Activated CD8-positive, alpha-beta memory T cell treated with anti-CD3 and anti-CD28 coated beads, Interleukin-2, amount 10 ng/mL, durations not matched to agents 7 days and 5 days (primary cell): ENCODE measurements around the gene CYP11A1. TPM values are rescaled to one million over a fixed set of nuclear protein-coding genes. Genes with fewer than 3 reads are reported as not detected.
A peak's percentile ranks its signal among the peaks of the same experiment; 100 is the strongest.

ENCODE experiments used
- ATAC-seq: fragments of 150-1000 bp; cut with Tn5 transposase; one replicate; pipeline ENCODE4 v1.10.0; 2021; ENCODE audit warnings: moderate library complexity
- CTCF ChIA-PET: fragments of 350-600 bp; sonication (Branson Sonifier 250); formaldehyde crosslinking; loops from one replicate; lab custom pipeline; 2021; ENCODE audit warnings: antibody characterized with exemption; lab: Charles Lee
- DNase-seq: peaks from one replicate; pipeline ENCODE4 v3.0.0-alpha.2; 2020
- H3K27ac Mint-ChIP-seq: one replicate; pipeline ENCODE4 v1.8.0; 2021; ENCODE audit warnings: mild to moderate bottlenecking, mixed read lengths
- H3K27me3 Mint-ChIP-seq: one replicate; pipeline ENCODE4 v1.8.0; 2021; ENCODE audit warnings: mixed read lengths
- H3K36me3 Mint-ChIP-seq: one replicate; pipeline ENCODE4 v1.8.0; 2021; ENCODE audit warnings: mild to moderate bottlenecking, mixed read lengths
- H3K4me1 Mint-ChIP-seq: one replicate; pipeline ENCODE4 v1.8.0; 2021; ENCODE audit warnings: mixed read lengths
- H3K4me3 Mint-ChIP-seq: one replicate; pipeline ENCODE4 v1.8.0; 2021; ENCODE audit warnings: mild to moderate bottlenecking, moderate library complexity, mixed read lengths
- H3K9me3 Mint-ChIP-seq: one replicate; pipeline ENCODE4 v1.8.0; 2022; ENCODE audit warnings: low read depth, mixed read lengths
- total RNA-seq, 2 experiments: library from RNA; stranded (reverse); gene quantifications; one replicate each; pipeline ENCODE4 v1.2.3, GENCODE V29; 2021

CYP11A1 gene
- total RNA-seq, 2 experiments from 2014 or later: 0.55 TPM; not detected in 1

DNA sequence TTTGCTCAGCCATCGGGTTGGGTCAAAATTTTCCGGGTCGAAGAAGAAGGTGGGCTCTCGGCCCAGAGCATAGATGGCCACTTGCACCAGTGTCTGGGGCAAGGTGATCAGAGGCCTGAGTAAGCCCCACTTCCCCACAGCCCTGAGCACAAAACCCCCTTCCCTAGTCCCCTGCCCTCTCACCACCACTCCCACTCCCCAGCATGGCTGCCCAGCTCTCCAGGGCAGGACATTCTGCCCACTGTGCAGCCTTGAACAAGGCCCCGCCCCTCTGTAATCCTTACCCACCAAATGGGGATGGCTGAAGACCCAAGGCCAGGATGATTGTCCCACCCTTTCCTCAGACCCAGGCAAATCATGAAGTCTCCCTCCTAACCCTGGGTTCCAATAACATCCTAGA lies 28.8 kb downstream of the CYP11A1 start:
- Mint-ChIP-seq H3K36me3 (no peaks in the 10 kb centered on the region), H3K27ac (no peak overlapping the region), H3K27me3 (no peaks in the 10 kb centered on the region), H3K4me1 (no peaks in the 10 kb centered on the region), H3K9me3 (no peaks in the 10 kb centered on the region), H3K4me3 (no peak overlapping the region)
- no peak for ATAC-seq
- CTCF ChIA-PET: interaction anchor here (1.2 kb wide), 1 partner anchor 18 kb away, joined by 4 read pairs; no protein-coding TSS in a partner anchor
- DNase-seq: no peak

DNA sequence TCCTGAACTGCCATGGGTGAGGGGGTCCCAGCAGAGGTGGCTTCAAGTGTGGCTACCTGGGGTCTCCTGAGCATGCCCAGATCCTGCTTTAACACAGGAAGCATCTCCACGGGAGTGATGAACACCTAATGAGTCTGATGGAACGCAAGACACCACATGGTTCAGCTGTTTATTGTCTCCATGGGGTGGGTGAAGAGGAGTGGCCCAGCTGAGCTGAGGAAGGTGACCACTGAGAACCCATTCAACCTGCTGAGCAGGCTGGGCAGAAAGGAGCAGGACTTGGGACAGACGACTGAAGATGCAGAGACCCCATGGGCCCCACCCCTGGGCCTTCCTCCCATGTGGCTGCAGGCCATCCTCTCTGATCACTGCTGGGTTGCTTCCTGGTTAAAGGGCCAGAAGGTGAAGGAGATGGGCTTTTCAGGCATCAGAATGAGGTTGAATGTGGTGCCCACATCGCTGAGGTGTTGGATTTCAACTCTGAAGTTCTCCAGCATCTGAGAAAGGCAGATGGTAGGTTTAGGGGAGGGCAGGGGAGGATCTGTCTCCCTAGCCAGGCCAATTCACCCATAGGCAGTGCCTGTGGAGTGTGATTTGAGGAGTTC lies 29.7 kb downstream of the CYP11A1 start:
- ATAC-seq: no peak
- DNase-seq: no peak
- H3K36me3 Mint-ChIP-seq: no peaks in the 10 kb centered on the region
- no peaks in the 10 kb centered on the region for H3K9me3 Mint-ChIP-seq
- no peaks in the 10 kb centered on the region for H3K4me1 Mint-ChIP-seq
- H3K4me3 Mint-ChIP-seq: no peak overlapping the region
- no peaks in the 10 kb centered on the region for H3K27me3 Mint-ChIP-seq
- no peak overlapping the region for H3K27ac Mint-ChIP-seq
- CTCF ChIA-PET: interaction anchor here (1.2 kb wide), 1 partner anchor 17 kb away, joined by 4 read pairs; no protein-coding TSS in a partner anchor

DNA sequence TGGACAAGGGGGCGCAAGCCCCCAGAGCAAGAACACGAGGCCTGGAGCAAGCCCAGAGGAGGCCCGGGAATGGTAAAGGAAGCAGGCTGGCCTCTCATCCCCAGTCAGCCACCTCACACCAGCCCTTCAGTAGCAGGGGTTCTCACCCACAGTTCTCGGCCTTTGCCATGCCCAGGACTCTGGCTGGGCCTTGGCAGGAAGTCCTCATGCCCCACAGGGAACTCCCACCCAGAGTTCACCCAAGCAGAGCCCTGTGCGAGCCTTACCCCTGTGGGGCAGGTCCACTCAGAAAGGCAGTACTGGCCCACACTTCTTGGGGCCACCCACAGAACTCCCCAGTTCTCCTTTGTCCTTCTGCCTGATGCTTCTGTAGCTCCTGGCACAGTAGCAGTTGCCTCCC lies 30.3 kb downstream of the CYP11A1 start:
- DNase-seq: no peak
- Mint-ChIP-seq H3K36me3 (no peaks in the 10 kb centered on the region), H3K27me3 (no peaks in the 10 kb centered on the region), H3K27ac (no peak overlapping the region), H3K9me3 (no peaks in the 10 kb centered on the region), H3K4me3 (no peak overlapping the region), H3K4me1 (no peaks in the 10 kb centered on the region)
- no peak for ATAC-seq
- CTCF ChIA-PET: interaction anchor here (1.2 kb wide), 1 partner anchor 16 kb away, joined by 4 read pairs; no protein-coding TSS in a partner anchor

DNA sequence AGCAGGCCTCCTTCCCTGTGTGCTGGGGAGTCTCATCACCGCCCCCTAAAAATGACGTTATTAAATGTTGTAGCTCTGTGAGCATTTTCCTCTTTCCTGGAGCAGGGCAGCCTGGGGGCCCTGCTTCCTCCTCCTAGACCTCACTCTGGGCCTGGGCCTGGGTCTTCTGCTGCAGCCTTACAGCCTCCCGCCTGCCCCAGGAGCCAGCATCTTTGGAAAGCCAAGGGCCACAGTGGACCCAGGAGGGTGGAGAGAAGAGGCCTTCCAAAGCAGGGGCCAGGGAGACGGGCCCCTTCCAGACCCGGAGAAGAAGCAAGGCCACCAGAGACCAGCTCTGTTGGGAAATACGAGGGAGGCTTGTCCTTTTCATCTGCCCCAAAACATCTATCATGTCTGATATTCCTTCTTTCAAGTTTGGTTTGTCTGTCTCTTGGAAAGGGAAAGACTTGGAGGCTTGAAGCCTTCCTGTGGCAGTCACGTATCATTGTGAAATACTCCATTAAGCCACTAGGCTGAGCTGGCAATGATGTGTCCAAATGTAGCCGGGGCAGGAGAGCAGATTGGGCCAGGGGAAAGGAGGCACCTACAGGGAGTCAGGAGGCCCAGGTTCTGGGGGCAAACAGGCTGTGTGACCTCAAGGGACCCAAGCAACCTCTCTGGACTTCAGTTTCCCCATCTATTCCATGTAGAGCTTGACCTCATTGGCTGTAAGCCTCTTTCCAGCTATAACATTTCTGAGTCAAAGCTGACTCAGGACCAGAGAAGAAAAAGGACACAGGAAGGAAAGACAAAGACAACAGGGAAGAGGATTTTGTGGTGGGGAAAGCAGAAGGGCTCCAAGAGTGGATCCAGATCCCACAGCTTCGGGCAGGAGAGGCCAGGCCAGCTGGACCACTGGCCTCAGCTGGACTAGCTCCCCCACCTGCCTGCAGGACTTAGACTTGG lies 31.1 kb downstream of the CYP11A1 start:
- DNase-seq: no peak
- Mint-ChIP-seq H3K9me3 (no peaks in the 10 kb centered on the region), H3K36me3 (no peaks in the 10 kb centered on the region), H3K4me3 (no peak overlapping the region), H3K27ac (no peak overlapping the region), H3K4me1 (no peaks in the 10 kb centered on the region), H3K27me3 (no peaks in the 10 kb centered on the region)
- ATAC-seq: no peak
- CTCF ChIA-PET: interaction anchor here (1.1 kb wide), 1 partner anchor 14 kb away, joined by 4 read pairs; no protein-coding TSS in a partner anchor

DNA sequence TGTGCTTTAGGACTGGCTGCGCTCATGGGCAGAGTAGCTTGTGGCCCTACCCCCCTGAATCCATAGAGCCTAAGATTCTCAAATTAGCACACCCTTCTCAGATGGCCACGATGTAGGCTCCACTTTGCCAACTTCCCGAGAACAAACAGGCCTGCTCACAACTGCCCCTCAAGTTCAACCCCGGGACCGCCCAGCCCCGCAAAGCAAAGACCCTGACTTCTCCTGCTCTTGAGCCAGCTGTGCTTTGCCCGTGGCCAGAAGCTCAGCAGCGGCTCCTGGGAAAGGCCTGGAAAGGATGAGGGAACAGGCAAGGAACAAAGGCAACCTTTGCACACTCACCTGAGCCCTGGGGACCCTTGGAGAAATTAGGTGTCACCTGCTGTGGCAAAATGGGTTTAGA lies 32.0 kb downstream of the CYP11A1 start:
- CTCF ChIA-PET: no interaction called here
- H3K4me3 Mint-ChIP-seq: no peak overlapping the region
- H3K4me1 Mint-ChIP-seq: no peaks in the 10 kb centered on the region
- H3K27me3 Mint-ChIP-seq: no peaks in the 10 kb centered on the region
- ATAC-seq (no peak), DNase-seq (no peak)
- H3K36me3 Mint-ChIP-seq: no peaks in the 10 kb centered on the region
- H3K27ac Mint-ChIP-seq: no peak overlapping the region
- H3K9me3 Mint-ChIP-seq: no peaks in the 10 kb centered on the region

DNA sequence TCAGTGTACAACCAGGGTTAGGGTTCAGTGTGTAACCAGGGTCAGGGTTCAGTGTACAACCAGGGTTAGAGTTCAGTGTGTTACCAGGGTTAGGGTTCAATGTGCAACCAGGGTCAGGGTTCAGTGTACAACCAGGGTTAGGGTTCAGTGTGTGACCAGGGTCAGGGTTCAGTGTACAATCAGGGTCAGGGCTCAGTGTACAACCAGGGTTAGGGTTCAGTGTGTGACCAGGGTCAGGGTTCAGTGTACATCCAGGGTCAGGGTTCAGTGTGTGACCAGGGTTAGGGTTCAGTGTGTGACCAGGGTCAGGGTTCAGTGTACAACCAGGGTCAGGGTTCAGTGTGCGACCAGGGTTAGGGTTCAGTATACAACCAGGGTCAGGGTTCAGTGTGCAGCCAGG lies 33.3 kb downstream of the CYP11A1 start:
- no peak for ATAC-seq

DNA sequence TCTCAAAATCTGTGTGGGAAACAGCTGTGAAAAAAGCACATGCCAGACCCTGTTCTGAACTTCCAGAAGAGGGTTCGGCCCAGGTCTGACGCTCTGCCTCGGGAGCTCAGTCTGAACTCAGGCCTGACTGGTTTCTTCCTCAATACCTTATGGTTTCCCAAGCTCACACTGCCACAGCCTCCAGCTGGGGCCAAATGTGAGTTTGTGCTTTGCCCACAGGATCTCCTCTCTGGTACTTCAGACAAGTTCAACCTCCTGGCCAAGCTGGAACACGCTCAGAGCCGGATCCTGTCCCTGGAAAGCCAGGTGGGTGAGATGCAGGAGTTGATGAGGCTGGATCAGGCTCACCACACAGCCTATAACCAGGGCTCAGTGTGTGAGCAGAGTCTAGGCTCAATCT lies 33.8 kb downstream of the CYP11A1 start:
- H3K36me3 Mint-ChIP-seq: no peaks in the 10 kb centered on the region
- H3K27me3 Mint-ChIP-seq: peaks cover 2% of the 10 kb centered on the region
- ATAC-seq: no peak
- CTCF ChIA-PET: no interaction called here
- H3K27ac Mint-ChIP-seq: no peak overlapping the region
- H3K9me3 Mint-ChIP-seq: no peaks in the 10 kb centered on the region
- no peak for DNase-seq
- peaks cover 6% of the 10 kb centered on the region for H3K4me1 Mint-ChIP-seq
- H3K4me3 Mint-ChIP-seq: no peak overlapping the region

More for the DNA sequence above, 33.3 kb downstream of the CYP11A1 start:
- Mint-ChIP-seq H3K36me3 (no peaks in the 10 kb centered on the region), H3K27me3 (peaks cover 2% of the 10 kb centered on the region), H3K4me1 (peaks cover 2% of the 10 kb centered on the region), H3K9me3 (no peaks in the 10 kb centered on the region), H3K4me3 (no peak overlapping the region), H3K27ac (no peak overlapping the region)
- no peak for DNase-seq
- CTCF ChIA-PET: no interaction called here

DNA sequence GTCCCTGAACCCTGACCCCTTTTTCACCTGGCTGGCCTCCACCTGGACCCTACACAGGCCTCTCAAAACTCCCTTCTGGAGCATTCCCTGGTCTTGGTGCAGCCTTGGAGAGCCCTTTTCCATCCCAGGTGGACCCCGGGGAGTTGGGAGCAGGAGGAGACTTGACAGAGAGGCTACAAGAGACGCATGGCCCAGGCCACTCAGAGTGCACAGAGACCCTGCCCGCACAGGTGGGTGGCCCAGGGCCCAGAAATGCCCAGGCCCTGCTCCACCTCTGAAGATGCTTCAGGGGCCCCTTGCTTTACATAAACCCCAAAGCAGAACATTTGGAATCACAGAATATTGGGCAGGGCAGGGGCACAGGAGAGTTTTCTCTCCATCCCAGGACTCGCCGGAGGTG lies 34.4 kb downstream of the CYP11A1 start:
- peaks cover 11% of the 10 kb centered on the region for H3K4me1 Mint-ChIP-seq
- no peaks in the 10 kb centered on the region for H3K9me3 Mint-ChIP-seq
- H3K4me3 Mint-ChIP-seq: no peak overlapping the region
- DNase-seq (no peak), ATAC-seq (no peak)
- no peaks in the 10 kb centered on the region for H3K36me3 Mint-ChIP-seq
- H3K27me3 Mint-ChIP-seq: peaks cover 2% of the 10 kb centered on the region
- CTCF ChIA-PET: no interaction called here
- no peak overlapping the region for H3K27ac Mint-ChIP-seq

DNA sequence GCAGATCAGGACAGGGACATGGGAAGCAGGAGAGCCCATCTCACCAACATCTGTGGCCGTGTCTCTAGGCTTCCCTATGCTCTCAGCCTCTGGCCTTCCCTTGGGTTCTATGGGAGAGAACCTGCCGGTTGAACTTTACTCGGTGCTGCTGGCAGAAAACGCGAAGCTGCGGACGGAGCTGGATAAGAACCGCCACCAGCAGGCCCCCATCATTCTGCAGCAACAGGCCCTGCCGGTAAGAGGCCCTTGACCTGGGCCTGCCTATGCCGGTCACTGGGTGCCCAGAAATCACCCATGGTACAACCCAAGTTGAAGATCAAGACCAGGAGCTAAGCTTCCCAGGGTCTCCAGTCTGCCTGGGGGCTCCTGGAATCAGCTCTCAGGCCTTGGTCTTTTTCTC lies 34.8 kb downstream of the CYP11A1 start:
- no peaks in the 10 kb centered on the region for H3K9me3 Mint-ChIP-seq
- CTCF ChIA-PET: no interaction called here
- H3K36me3 Mint-ChIP-seq: no peaks in the 10 kb centered on the region
- no peak overlapping the region for H3K4me3 Mint-ChIP-seq
- H3K27me3 Mint-ChIP-seq: peaks cover 2% of the 10 kb centered on the region
- H3K27ac Mint-ChIP-seq: no peak overlapping the region
- DNase-seq: no peak
- ATAC-seq: no peak
- H3K4me1 Mint-ChIP-seq: peaks cover 16% of the 10 kb centered on the region

DNA sequence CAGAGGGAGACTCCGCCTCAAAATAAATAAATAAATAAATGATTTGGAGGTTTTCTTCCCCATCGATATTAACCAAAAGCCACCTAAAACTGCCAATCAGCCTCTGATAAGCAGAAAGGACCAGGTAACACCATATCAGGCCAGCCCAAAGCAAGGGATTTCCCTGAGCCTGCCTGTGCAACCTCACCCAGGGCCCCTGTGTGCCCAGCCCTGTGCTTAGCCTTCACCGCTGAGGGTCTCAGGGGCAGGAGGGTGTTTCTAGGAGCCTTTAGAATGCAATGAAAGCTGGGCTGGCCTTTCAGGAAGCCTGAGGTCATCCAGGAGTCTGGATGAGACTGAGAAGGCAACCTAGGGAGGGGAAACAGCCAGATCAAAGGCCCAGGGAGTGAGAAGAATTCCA lies 35.4 kb downstream of the CYP11A1 start:
- Mint-ChIP-seq H3K36me3 (no peaks in the 10 kb centered on the region), H3K9me3 (no peaks in the 10 kb centered on the region), H3K4me3 (no peak overlapping the region), H3K4me1 (peaks cover 19% of the 10 kb centered on the region), H3K27me3 (peaks cover 2% of the 10 kb centered on the region), H3K27ac (no peak overlapping the region)
- ATAC-seq (no peak), DNase-seq (no peak)
- CTCF ChIA-PET: interaction anchor here (2.1 kb wide), 1 partner anchor 10 kb away, joined by 9 read pairs; no protein-coding TSS in a partner anchor

DNA sequence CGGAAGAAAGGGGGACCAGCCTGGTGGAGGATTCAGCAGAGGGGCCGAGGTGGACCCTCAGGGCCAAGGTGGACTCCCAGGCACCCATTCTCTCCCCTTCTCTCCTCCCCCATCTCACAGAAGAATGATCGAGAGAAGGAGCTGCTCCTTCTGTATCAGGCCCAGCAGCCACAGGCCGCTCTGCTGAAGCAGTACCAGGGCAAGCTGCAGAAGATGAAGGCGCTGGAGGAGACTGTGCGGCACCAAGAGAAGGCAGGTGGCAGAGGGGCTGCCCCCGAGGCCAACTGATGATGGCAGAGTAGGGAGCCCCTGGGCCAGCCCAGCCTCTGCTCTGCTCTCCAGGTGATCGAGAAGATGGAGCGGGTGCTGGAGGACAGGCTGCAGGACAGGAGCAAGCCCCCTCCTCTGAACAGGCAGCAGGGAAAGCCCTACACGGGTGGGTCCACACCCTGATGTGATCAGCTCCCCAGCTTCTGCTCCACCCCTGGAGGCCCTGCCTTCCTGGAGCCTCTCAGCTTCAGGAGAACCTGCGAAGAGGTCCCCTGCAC lies 36.5 kb downstream of the CYP11A1 start:
- Mint-ChIP-seq H3K4me1 (peaks cover 19% of the 10 kb centered on the region), H3K27me3 (peaks cover 2% of the 10 kb centered on the region), H3K4me3 (no peak overlapping the region), H3K36me3 (no peaks in the 10 kb centered on the region), H3K9me3 (no peaks in the 10 kb centered on the region), H3K27ac (no peak overlapping the region)
- DNase-seq (no peak), ATAC-seq (no peak)
- CTCF ChIA-PET: interaction anchor here (2.1 kb wide), 1 partner anchor 9 kb away, joined by 9 read pairs; no protein-coding TSS in a partner anchor

DNA sequence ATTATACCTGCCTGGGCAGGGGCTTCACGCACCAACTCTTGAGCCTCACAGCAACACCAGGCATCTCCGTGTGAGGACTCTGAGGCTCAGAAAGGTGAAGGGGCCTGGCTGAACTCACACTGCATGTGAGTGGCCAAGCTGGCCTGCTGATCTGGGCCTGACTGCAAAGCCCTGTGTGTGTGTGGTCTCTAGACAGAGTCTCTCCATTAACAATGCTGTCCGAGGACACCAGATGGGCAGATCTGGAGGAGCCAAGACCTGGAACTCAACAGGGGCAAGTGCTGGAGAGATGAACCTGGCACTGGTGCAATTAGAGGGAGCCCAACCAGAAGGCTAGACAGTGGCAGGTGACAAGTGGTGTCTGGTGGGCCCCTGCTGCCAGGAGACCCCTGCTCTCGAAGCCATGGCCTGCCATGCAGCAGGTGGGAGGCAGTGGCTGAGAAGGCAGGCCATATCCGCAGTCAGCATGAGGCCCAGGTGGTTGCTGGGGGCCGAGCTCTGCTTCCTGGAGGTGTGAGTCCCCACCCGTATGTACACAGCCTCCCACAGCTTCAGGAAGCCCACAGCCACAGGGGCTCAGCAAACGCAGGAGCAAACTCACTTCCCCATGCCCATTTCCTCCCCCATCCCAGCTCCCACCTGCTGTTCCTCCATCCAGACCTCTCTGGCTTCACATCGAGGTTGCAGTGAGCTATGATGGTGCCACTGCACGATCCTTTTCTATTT lies 39.0 kb downstream of the CYP11A1 start:
- ATAC-seq: peak; percentile 50
- peak; percentile 51 for DNase-seq
- Mint-ChIP-seq H3K27ac (peak overlapping the region; percentile 70), H3K9me3 (no peaks in the 10 kb centered on the region), H3K36me3 (no peaks in the 10 kb centered on the region), H3K4me3 (no peak overlapping the region), H3K27me3 (peaks cover 2% of the 10 kb centered on the region), H3K4me1 (peaks cover 19% of the 10 kb centered on the region)
- CTCF ChIA-PET: interaction anchor here (1.2 to 3.0 kb wide), 5 partner anchors 9 to 201 kb away, joined by 3 to 10 read pairs (median 6); no protein-coding TSS in a partner anchor

DNA sequence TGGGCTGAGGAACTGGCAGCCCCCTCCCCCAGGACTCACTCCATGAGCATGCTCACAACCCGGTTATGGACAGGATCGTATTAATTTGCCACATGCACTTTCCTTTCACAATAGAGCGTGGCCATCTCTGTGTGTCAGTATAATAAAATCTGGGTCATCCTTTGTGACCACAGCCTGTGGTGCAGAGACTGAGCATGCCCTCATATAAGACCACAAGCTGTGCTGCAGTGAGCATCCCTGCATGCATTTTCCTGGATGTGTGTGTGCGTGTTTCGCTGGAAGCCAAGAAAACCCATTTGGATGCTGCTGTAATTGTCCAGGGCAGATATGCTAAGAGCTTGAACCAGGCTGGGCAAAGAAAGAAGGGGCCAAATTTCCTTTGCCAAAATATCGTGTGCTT lies 39.7 kb downstream of the CYP11A1 start:
- peaks cover 19% of the 10 kb centered on the region for H3K4me1 Mint-ChIP-seq
- peaks cover 2% of the 10 kb centered on the region for H3K27me3 Mint-ChIP-seq
- no peaks in the 10 kb centered on the region for H3K36me3 Mint-ChIP-seq
- no peak for ATAC-seq
- no peaks in the 10 kb centered on the region for H3K9me3 Mint-ChIP-seq
- DNase-seq: no peak
- H3K4me3 Mint-ChIP-seq: no peak overlapping the region
- peak overlapping the region; percentile 70 for H3K27ac Mint-ChIP-seq
- CTCF ChIA-PET: interaction anchor here (1.8 to 3.0 kb wide), 3 partner anchors 8 to 19 kb away, joined by 5 to 10 read pairs (median 6); no protein-coding TSS in a partner anchor
